ENCODE data around the gene STAT6. TPM values are rescaled to one million over a fixed set of nuclear protein-coding genes. Genes with fewer than 3 reads are reported as not detected.

The STAT6 gene
- total and polyA plus RNA-seq, 2 of the 8 experiments (the other 6 are each of a cell fraction or from before 2014, with no cell fraction given) = 32.9 to 38.7 TPM

DNA sequence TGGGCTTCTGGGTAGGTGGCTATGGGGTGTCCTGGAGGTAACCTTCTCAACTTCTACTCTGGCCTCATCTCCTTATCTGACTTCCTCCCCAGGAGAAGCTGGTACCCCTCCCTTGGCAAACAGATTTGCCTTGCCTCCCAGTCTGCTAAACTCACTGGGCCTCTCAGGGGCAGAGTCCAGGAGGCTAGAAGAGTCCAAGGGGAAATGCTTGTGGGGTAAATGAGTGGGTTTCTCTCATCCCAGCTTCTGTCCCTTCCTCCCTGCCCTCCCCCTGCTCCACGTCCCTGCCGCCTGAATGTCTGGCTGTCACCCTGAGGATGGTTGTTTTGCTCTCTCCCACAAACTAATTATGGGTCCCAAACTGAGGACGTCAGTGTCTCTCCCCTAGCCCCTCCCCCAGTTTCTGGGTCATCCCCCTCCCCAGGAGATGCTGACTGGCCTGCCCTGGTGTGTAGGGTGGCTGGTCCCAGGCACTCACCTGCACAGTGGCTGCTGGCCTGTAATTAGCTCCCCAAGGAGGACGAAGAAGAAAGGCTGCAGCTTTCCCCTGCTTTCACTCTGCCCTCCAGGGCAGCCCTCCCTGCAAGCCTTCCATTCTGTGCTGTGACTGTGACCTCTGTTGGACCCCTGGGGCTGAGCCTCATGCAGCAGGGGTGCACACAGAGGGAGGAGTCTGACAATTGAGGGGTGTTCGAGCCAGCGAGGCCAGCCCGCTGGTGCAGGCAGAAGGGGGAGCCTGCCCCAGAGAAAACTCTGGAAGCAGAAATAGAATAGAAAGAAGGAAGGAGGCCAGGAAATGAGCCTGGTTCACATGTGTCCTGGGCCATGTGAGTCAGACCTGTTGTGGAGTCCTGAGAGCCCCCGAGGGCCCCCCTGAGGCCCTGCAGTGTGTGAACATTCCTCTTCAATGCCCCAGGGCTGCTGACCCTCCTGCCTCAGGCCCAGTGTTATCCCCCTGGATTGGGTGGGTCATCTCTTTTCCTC, 36.1 kb upstream of the STAT6 start, which contains the start of gene LRP1-AS:
Gene LRP1-AS, minus strand, starts transcription at position 659 of the 984 bp plus-strand sequence.
- H3K9ac ChIP-seq (replicated peaks in 1 of 4; ENCODE audit: extremely low read depth in 1 of 4, low read depth in 3 of 4, low read length in 3 of 4) = no peak within 1 kb of the TSS
- no peak within 1 kb of the TSS for H3K4ac ChIP-seq (replicated peaks; ENCODE audit: insufficient read length, low read depth, low read length)
- H3K79me1 ChIP-seq (ENCODE audit: low read depth, low read length) = peaks cover 2% of the 10 kb centered on the region; the same call in 1 of the 2 replicates
- no peak within 1 kb of the TSS for H2AK5ac ChIP-seq (ENCODE audit: low read depth, low read length)
- peaks cover 0 to 6% (median 2%) of the 10 kb centered on the region in 4 experiments; a peak in 4 of 7 replicates for H3K4me1 ChIP-seq (replicated peaks in 1 of 4; ENCODE audit: control insufficient read depth in 3 of 4, insufficient read depth in 4 of 4, low read length in 3 of 4)
- H3K14ac ChIP-seq (ENCODE audit: insufficient read length) = no peak within 1 kb of the TSS
- DNase-seq (ENCODE audit: low read depth in 1 of 2, low spot score in 2 of 2) (no peak), FAIRE-seq (no peak)
- CTCF ChIA-PET (ENCODE audit: partially characterized antibody) = interaction anchor here (0.9 to 6.6 kb wide), 14 partner anchors 10 to 90 kb away, joined by 3 to 58 read pairs (median 4); a partner anchor contains a TSS
- H3K4me3 ChIP-seq (ENCODE audit: extremely low read depth in 1 of 4, insufficient read depth in 2 of 4, low read depth in 3 of 4, low read length in 4 of 4) = no peak within 1 kb of the TSS
- H3K27ac ChIP-seq (ENCODE audit: low read depth, low read length) = no peak within 1 kb of the TSS
- no peak within 1 kb of the TSS for H2BK15ac ChIP-seq (ENCODE audit: low read length)
- no peak within 1 kb of the TSS for H4K8ac ChIP-seq (ENCODE audit: extremely low read depth, insufficient read depth, low read length)
- H4K91ac ChIP-seq (replicated peaks; ENCODE audit: insufficient read length, low read length) = no peak within 1 kb of the TSS
- no peak within 1 kb of the TSS for H3K4me2 ChIP-seq (ENCODE audit: insufficient read depth in 1 of 2, low read depth in 2 of 2, low read length in 2 of 2)
- no peak within 1 kb of the TSS for H3K23ac ChIP-seq (ENCODE audit: insufficient read length)
- WGBS, 2 experiments (ENCODE audit: extremely low coverage in 1 of 2, insufficient coverage in 1 of 2, insufficient read length in 1 of 2, insufficient replicate concordance in 2 of 2, low coverage in 1 of 2, low lambda C conversion rate in 2 of 2, missing lambda C conversion rate in 1 of 2) = 81% methylated on average over 8 of the region's 8 CpGs; no CpG with 5 or more reads in 1 of the 2 experiments
- no peaks in the 10 kb centered on the region for H3K9me3 ChIP-seq (ENCODE audit: insufficient read depth in 2 of 2, low read depth in 1 of 2, low read length in 1 of 2)
- H3K18ac ChIP-seq (ENCODE audit: extremely low read depth, low read length) = no peak within 1 kb of the TSS
- POLR2A ChIA-PET (ENCODE audit: partially characterized antibody) = interaction anchor here (0.9 to 5.6 kb wide), 12 partner anchors 7 to 93 kb away, joined by 3 to 62 read pairs (median 6); partner anchors contain the start of genes LRP1 and NAB2
- no peak within 1 kb of the TSS for H2BK5ac ChIP-seq (ENCODE audit: low read depth, low read length)
- no peak within 1 kb of the TSS for H4K5ac ChIP-seq (ENCODE audit: insufficient read length, low read depth, low read length)
- H2BK12ac ChIP-seq (ENCODE audit: low read depth, low read length) = no peak within 1 kb of the TSS
- H2AFZ ChIP-seq (ENCODE audit: low read length) = no peak within 1 kb of the TSS
- H3K56ac ChIP-seq (replicated peaks; ENCODE audit: insufficient read length, low read depth, low read length) = no peak within 1 kb of the TSS
- peaks cover 30 to 51% (median 39%) of the 10 kb centered on the region in 4 experiments for H3K36me3 ChIP-seq (ENCODE audit: control insufficient read depth in 2 of 4, insufficient read depth in 4 of 4, low read length in 3 of 4)
- H3K79me2 ChIP-seq (ENCODE audit: control insufficient read depth in 1 of 2, insufficient read depth in 2 of 2, low read length in 2 of 2) = no peaks in the 10 kb centered on the region
- H3K27me3 ChIP-seq (replicated peaks in 1 of 4; ENCODE audit: control insufficient read depth in 3 of 4, extremely low read depth in 1 of 4, insufficient read depth in 3 of 4, low read length in 3 of 4) = no peaks in the 10 kb centered on the region
- H2BK120ac ChIP-seq (replicated peaks; ENCODE audit: low read depth, low read length) = no peak within 1 kb of the TSS
- H3K23me2 ChIP-seq (ENCODE audit: low read depth, low read length) = no peaks in the 10 kb centered on the region
- H4K20me1 ChIP-seq (replicated peaks in 1 of 2; ENCODE audit: control insufficient read depth in 1 of 2, insufficient read depth in 2 of 2, low read length in 2 of 2) = peaks cover 12 to 19% of the 10 kb centered on the region in 2 experiments
- no peak within 1 kb of the TSS for H2BK20ac ChIP-seq (ENCODE audit: low read length)
- TF ChIP-seq KDM1A (IDR thresholded peaks at IDR 0.05; ENCODE audit: borderline replicate concordance, low read length) (no peak), SUZ12 (IDR thresholded peaks at IDR 0.05; ENCODE audit: low read length) (no peak), FOSL1 (IDR thresholded peaks at IDR 0.05; ENCODE audit: insufficient read depth, low read depth, low read length) (no peak), USF2 (IDR thresholded peaks at IDR 0.05; ENCODE audit: low read length) (no peak), GABPA (IDR thresholded peaks at IDR 0.05; ENCODE audit: borderline replicate concordance, insufficient read depth, low read length) (no peak), JUND (IDR thresholded peaks at IDR 0.05; ENCODE audit: low read length) (no peak), TAF7 (optimal IDR thresholded peaks at IDR 0.05; ENCODE audit: borderline replicate concordance, low read depth, low read length) (no peak), TBP (IDR thresholded peaks at IDR 0.05; ENCODE audit: low read depth, low read length) (no peak)
- TF ChIP-seq, protein P1, sequence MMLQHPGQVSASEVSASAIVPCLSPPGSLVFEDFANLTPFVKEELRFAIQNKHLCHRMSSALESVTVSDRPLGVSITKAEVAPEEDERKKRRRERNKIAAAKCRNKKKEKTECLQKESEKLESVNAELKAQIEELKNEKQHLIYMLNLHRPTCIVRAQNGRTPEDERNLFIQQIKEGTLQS (IDR thresholded peaks at IDR 0.05; ENCODE audit: insufficient read depth, low read depth, low read length) = no peak

All from H1 (cell line).